ENCODE measurements around the gene SNX25. TPM values are rescaled to one million over a fixed set of nuclear protein-coding genes. Genes with fewer than 3 reads are reported as not detected.
"Not testable (repeated sequence)": the region's sequence is repeated elsewhere in the genome, so short reads cannot be mapped to it uniquely, and the experiment has no call there.

The SNX25 gene
- total and polyA plus RNA-seq, 2 donors: 9.9 to 32.7 TPM

- not testable (repeated sequence) for H3K27ac ChIP-seq (ENCODE audit: low read depth); H3K4me1 ChIP-seq (ENCODE audit: insufficient read depth); H3K36me3 ChIP-seq (ENCODE audit: insufficient read depth); DNase-seq (ENCODE audit: extremely low spot score); H3K4me3 ChIP-seq (ENCODE audit: low read depth, low read length)
- 65% methylated on average over 6 of the region's 6 CpGs for WGBS
These were observed 115.0 kb downstream of the SNX25 start for GRCh38 chr4:185324361-185324760.

GRCh38 chr4:185325721-185326120 lies 116.3 kb downstream of the SNX25 start:
- not testable (repeated sequence) for DNase-seq (ENCODE audit: extremely low spot score); H3K4me3 ChIP-seq (ENCODE audit: low read depth, low read length); H3K27ac ChIP-seq (ENCODE audit: low read depth); H3K36me3 ChIP-seq (ENCODE audit: insufficient read depth); H3K4me1 ChIP-seq (ENCODE audit: insufficient read depth)
- WGBS: 49% methylated on average over 1 of the region's 1 CpG

GRCh38 chr4:185328586-185328985 lies 119.2 kb downstream of the SNX25 start:
- no peak overlapping the region for H3K4me3 ChIP-seq (ENCODE audit: low read depth, low read length)
- H3K4me1 ChIP-seq (ENCODE audit: insufficient read depth): no peaks in the 10 kb centered on the region
- no peak overlapping the region for H3K27ac ChIP-seq (ENCODE audit: low read depth)
- WGBS: 98% methylated on average over 7 of the region's 7 CpGs
- no peak for DNase-seq (ENCODE audit: extremely low spot score)
- no peaks in the 10 kb centered on the region for H3K36me3 ChIP-seq (ENCODE audit: insufficient read depth)

DNA sequence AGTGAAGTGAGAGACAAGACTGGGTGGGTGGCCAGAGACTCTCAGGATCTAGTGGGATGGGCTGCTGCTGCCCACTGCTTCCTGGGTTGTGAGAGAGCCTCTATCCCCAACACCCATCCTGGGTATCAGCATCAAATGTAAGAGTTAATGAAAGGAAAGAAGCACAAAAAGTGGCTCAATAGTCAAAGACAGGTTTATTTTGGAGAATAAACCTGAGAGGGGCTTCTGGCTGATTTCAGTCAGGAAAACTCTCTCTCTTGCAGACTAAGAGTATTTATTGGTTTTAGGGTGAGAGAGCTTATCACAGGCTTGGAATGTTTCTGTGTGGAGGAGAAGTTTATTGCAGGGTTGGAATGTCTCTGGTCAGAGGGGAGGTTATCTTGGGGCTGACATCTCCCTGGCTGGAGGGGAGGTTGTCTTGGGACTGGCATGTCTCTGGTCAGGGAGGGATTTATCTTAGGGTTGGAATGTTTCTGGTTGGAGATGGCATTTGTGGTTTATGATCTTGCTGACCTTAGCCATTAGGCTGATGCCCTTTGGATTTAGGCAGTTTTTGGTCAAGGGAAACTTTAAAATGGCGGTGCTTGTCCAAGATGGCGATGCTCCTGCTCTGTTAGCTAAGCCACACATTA lies 120.6 kb downstream of the SNX25 start:
- H3K4me1 ChIP-seq (ENCODE audit: insufficient read depth); H3K36me3 ChIP-seq (ENCODE audit: insufficient read depth); DNase-seq (ENCODE audit: extremely low spot score); H3K4me3 ChIP-seq (ENCODE audit: low read depth, low read length); H3K27ac ChIP-seq (ENCODE audit: low read depth): not testable (repeated sequence)
- WGBS: 98% methylated on average over 2 of the region's 2 CpGs

DNA sequence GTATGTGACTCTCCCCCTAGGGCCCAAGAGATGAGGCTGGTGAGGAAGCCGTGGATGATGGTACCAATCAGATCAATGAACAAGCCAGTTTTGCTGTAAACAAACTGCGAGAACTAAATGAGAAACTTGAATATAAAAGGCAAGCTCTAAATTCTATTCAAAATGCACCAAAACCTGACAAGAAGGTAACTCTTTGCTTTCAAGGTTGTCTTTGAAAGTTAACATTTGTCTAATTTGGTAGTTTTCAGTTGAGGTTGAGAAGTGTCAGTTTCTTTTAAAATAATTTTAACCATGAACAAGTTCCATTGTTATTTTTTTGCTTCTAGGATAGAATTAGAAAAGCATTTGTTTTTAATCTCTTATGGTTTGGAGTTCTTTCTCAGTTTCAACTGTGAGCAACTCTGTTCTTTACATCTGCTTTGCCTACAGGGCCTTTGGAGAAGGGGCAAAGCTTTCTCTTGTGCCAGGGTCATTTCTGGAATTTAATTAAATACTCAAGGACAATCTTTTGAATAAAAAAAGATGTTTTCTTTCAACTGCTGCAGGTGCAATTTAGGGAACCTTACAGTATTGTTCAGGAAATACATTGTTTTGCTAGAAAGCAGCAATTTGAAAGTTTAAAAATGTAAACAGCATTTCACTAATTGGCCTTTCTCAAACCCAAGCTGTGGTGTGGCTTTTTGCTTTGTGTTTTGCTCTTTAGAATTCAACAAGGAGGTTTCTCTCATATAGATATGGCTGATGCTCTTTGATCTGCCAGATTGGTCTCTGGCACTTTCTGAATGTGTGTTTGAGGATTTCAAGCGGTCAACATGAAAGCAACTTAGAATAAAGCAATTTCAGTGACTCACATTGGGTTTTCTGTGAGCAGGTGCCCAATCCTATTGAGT lies 123.4 kb downstream of the SNX25 start:
- no peak for DNase-seq (ENCODE audit: extremely low spot score)
- no peak overlapping the region for H3K27ac ChIP-seq (ENCODE audit: low read depth)
- no peaks in the 10 kb centered on the region for H3K36me3 ChIP-seq (ENCODE audit: insufficient read depth)
- no peaks in the 10 kb centered on the region for H3K4me1 ChIP-seq (ENCODE audit: insufficient read depth)
- 94% methylated on average over 3 of the region's 3 CpGs for WGBS
- no peak overlapping the region for H3K4me3 ChIP-seq (ENCODE audit: low read depth, low read length)

DNA sequence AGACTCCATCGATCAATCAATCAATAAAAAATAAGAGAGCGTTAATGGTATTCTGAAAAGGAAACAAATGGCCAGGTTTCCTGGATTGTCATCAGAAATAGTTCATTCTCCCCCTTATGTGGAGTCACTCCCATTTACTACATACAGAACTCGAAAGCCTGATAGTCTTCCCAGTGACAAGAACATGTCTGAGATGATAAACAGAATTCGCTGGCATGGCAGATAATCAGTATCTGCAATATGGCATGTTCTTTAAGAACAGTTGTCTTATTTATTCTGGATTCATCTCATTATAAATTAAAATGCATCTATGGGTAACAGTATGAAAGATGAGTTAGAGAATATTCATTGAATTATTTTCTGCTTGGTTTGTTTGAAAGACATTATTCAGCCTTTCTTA lies 124.9 kb downstream of the SNX25 start:
- no peak for DNase-seq (ENCODE audit: extremely low spot score)
- no peak overlapping the region for H3K27ac ChIP-seq (ENCODE audit: low read depth)
- H3K4me1 ChIP-seq (ENCODE audit: insufficient read depth): no peaks in the 10 kb centered on the region
- no peak overlapping the region for H3K4me3 ChIP-seq (ENCODE audit: low read depth, low read length)
- no peaks in the 10 kb centered on the region for H3K36me3 ChIP-seq (ENCODE audit: insufficient read depth)
- WGBS: 77% methylated on average over 4 of the region's 4 CpGs

GRCh38 chr4:185335579-185335978 lies 126.2 kb downstream of the SNX25 start:
- no peak overlapping the region for H3K4me3 ChIP-seq (ENCODE audit: low read depth, low read length)
- DNase-seq (ENCODE audit: extremely low spot score): no peak
- H3K27ac ChIP-seq (ENCODE audit: low read depth): no peak overlapping the region
- no peaks in the 10 kb centered on the region for H3K4me1 ChIP-seq (ENCODE audit: insufficient read depth)
- WGBS: 99% methylated on average over 1 of the region's 1 CpG
- no peaks in the 10 kb centered on the region for H3K36me3 ChIP-seq (ENCODE audit: insufficient read depth)

GRCh38 chr4:185339941-185340340 lies 130.5 kb downstream of the SNX25 start:
- DNase-seq (ENCODE audit: extremely low spot score): no peak
- no peak overlapping the region for H3K27ac ChIP-seq (ENCODE audit: low read depth)
- 88% methylated on average over 3 of the region's 3 CpGs for WGBS
- no peak overlapping the region for H3K4me3 ChIP-seq (ENCODE audit: low read depth, low read length)
- no peaks in the 10 kb centered on the region for H3K4me1 ChIP-seq (ENCODE audit: insufficient read depth)
- H3K36me3 ChIP-seq (ENCODE audit: insufficient read depth): no peaks in the 10 kb centered on the region

DNA sequence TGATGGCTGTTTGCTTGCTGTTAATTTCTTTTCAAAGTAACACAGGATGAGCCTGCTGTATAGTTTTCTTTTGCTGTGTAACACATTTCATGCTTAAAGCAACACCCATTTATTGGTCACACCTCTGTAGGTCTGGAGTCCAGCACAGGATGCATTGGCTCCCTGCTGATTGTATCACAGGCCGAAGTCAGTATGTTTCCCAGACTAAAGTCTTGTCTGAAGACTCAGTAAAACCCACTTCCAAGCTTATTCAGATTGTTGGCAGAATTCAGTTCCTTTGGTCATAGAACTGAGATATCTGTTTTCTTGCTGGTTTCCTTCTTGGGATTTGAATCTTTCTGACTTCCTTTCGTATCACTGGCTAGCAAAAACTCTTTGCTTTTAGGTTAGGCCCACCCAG lies 132.0 kb downstream of the SNX25 start:
- Histone ChIP-seq H3K4me3 (ENCODE audit: low read depth, low read length) (no peak overlapping the region), H3K4me1 (ENCODE audit: insufficient read depth) (no peaks in the 10 kb centered on the region), H3K36me3 (ENCODE audit: insufficient read depth) (no peaks in the 10 kb centered on the region), H3K27ac (ENCODE audit: low read depth) (no peak overlapping the region)
- no peak for DNase-seq (ENCODE audit: extremely low spot score)
- WGBS: 93% methylated on average over 2 of the region's 2 CpGs

GRCh38 chr4:185341841-185342240 lies 132.4 kb downstream of the SNX25 start:
- H3K4me3 ChIP-seq (ENCODE audit: low read depth, low read length): no peak overlapping the region
- H3K36me3 ChIP-seq (ENCODE audit: insufficient read depth): no peaks in the 10 kb centered on the region
- DNase-seq (ENCODE audit: extremely low spot score): no peak
- H3K27ac ChIP-seq (ENCODE audit: low read depth): no peak overlapping the region
- WGBS: 95% methylated on average over 6 of the region's 6 CpGs
- no peaks in the 10 kb centered on the region for H3K4me1 ChIP-seq (ENCODE audit: insufficient read depth)

DNA sequence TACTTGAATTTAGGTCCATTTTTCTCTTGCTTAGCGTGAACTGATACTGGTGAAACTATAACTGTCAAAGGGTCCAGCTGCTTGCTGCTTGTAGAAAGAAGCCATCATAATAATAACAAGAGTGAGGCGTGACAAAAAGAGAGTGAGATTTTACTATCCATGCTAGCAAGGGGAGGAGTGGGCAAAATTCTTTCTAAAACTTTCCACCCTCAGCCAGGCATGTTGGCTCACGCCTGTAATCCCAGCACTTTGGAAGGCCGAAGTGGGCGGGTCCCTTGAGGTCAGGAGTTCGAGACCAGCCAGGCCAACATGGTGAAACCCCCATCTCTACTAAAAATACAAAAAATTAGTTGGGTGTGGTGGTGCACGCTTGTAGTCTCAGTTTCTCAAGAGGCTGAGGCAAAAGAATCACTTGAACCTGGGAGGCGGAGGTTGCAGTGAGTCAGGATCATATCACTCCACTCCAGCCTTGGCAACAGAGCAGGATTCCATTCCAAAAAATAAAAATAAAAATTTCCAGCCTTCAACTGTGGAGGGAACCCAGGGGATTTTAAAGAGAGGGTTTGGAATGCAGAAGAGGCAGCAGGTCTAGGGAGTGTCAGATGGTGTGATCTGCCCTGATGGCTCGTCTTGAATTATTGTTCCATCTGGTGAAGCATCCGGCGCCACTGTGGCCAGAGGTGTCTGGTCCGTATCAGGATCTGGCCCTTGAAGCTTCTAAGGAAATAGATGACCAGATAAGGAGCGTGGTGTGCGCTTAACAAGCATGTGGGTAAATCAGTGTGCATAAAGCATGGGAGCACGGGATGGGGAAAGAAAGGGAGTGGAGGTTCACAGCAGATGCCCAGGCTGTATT lies 134.6 kb downstream of the SNX25 start:
- no peaks in the 10 kb centered on the region for H3K36me3 ChIP-seq (ENCODE audit: insufficient read depth)
- H3K27ac ChIP-seq (ENCODE audit: low read depth): no peak overlapping the region
- H3K4me1 ChIP-seq (ENCODE audit: insufficient read depth): no peaks in the 10 kb centered on the region
- no peak overlapping the region for H3K4me3 ChIP-seq (ENCODE audit: low read depth, low read length)
- no peak for DNase-seq (ENCODE audit: extremely low spot score)
- 61% methylated on average over 15 of the region's 15 CpGs for WGBS

DNA sequence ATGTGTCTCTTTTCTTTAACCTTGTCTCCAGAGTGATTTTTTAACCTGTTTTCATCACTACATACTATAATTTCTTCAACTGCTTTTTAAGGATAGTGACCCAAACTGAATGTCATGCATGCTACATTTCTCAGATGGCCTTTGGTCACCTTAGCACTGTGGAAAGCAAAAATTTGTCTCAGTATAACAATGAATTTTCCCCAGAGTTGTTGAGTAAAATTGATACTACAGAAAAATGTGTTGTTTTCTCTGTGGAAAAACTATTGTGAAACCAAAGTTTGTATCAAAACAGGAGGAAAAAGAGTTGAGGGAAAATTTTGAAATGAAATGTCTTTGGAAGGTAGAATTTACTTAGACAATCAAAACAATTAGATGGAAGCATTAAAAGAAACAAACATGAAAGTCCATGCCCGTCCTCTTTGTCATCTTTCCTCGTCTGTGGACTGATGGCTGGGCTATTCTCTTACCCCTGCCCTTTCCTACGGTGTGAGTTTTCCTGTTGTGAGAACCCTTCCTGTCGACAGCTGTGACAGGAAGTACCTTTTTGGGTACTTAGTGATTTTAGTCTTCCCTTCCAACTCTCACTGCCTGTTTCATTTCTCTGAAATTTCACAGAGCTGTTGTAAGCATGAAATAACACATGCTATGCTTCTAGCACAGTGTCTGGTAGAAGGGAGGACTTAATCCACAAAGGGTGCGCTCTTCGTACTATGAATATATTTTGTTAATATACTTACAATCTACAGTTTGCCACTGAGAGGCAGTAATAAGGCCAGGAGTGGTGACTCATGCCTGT lies 135.5 kb downstream of the SNX25 start:
- H3K36me3 ChIP-seq (ENCODE audit: insufficient read depth): no peaks in the 10 kb centered on the region
- no peaks in the 10 kb centered on the region for H3K4me1 ChIP-seq (ENCODE audit: insufficient read depth)
- no peak overlapping the region for H3K27ac ChIP-seq (ENCODE audit: low read depth)
- DNase-seq (ENCODE audit: extremely low spot score): no peak
- no peak overlapping the region for H3K4me3 ChIP-seq (ENCODE audit: low read depth, low read length)
- 67% methylated on average over 6 of the region's 6 CpGs for WGBS

- Histone ChIP-seq H3K4me3 (ENCODE audit: low read depth, low read length) (no peak overlapping the region), H3K36me3 (ENCODE audit: insufficient read depth) (no peaks in the 10 kb centered on the region), H3K4me1 (ENCODE audit: insufficient read depth) (no peaks in the 10 kb centered on the region), H3K27ac (ENCODE audit: low read depth) (no peak overlapping the region)
- DNase-seq (ENCODE audit: extremely low spot score): no peak
- 84% methylated on average over 14 of the region's 14 CpGs for WGBS
These were observed 137.7 kb downstream of the SNX25 start for GRCh38 chr4:185346975-185347601.
